Measurements from ENCODE around the gene PAQR8.

Gene PAQR8

GRCh38 chr6:52361945-52362442 lies at the start of gene PAQR8:
PAQR8 (plus strand) TSS chr6:52362151; CDS start chr6:52403214, 41,063 bp downstream.
- peak within 1 kb of the TSS; percentile 78 for H3K4me3 ChIP-seq (ENCODE audit: low read depth, low read length)
- TF ChIP-seq CTCF (IDR thresholded peaks at IDR 0.05; ENCODE audit: insufficient read depth, low read length, missing control alignments), result no peak
- ChIA-PET POLR2A (interaction anchor here (1.3 to 1.4 kb wide), 3 partner anchors 9 to 77 kb away, joined by 3 to 15 read pairs (median 4); no protein-coding TSS in a partner anchor), CTCF (interaction anchor here (0.9 to 3.9 kb wide), 10 partner anchors 9 to 296 kb away, joined by 3 to 25 read pairs (median 4); partner anchors contain the start of gene MCM3)
- no peak for DNase-seq (ENCODE audit: low read depth, low spot score)

GRCh38 chr6:52312461-52312860 lies 49.5 kb upstream of the PAQR8 start:
- CTCF ChIA-PET, result interaction anchor here (0.8 to 3.8 kb wide), 3 partner anchors 9 to 27 kb away, joined by 3 to 11 read pairs (median 5); partner anchors contain the start of gene MCM3
- DNase-seq (ENCODE audit: low read depth, low spot score), result no peak
- POLR2A ChIA-PET, result no interaction called here
- no peak for TF ChIP-seq CTCF (IDR thresholded peaks at IDR 0.05; ENCODE audit: insufficient read depth, low read length, missing control alignments)
- no peak overlapping the region for H3K4me3 ChIP-seq (ENCODE audit: low read depth, low read length)

DNA sequence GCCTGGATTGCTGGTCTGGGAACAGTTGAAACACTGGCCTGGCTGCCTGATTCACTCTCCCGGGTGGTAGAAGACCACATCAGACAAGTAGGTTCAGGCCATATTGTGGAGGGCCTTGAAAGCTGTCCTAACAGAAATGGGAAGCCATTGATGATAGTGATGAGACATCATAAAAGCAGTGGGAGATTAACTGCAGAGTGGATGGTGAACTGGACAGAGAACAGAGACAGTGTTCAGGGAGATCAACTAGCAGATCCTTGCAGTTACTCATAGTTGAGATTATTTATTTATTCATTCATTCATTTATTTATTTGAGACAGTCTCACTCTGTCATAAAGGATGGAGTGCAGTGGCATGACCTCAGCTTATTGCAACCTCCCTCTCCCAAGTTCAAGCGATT lies 47.2 kb upstream of the PAQR8 start:
- no peak for TF ChIP-seq CTCF (IDR thresholded peaks at IDR 0.05; ENCODE audit: insufficient read depth, low read length, missing control alignments)
- DNase-seq (ENCODE audit: low read depth, low spot score), result no peak
- ChIA-PET CTCF (no interaction called here), POLR2A (no interaction called here)
- no peak overlapping the region for H3K4me3 ChIP-seq (ENCODE audit: low read depth, low read length)

GRCh38 chr6:52317211-52317610 lies 44.7 kb upstream of the PAQR8 start:
- no peak for TF ChIP-seq CTCF (IDR thresholded peaks at IDR 0.05; ENCODE audit: insufficient read depth, low read length, missing control alignments)
- DNase-seq (ENCODE audit: low read depth, low spot score), result no peak
- CTCF ChIA-PET, result interaction anchor here (1.6 kb wide), 1 partner anchor 53 kb away, joined by 6 read pairs; no protein-coding TSS in a partner anchor
- no peak overlapping the region for H3K4me3 ChIP-seq (ENCODE audit: low read depth, low read length)
- POLR2A ChIA-PET, result no interaction called here

DNA sequence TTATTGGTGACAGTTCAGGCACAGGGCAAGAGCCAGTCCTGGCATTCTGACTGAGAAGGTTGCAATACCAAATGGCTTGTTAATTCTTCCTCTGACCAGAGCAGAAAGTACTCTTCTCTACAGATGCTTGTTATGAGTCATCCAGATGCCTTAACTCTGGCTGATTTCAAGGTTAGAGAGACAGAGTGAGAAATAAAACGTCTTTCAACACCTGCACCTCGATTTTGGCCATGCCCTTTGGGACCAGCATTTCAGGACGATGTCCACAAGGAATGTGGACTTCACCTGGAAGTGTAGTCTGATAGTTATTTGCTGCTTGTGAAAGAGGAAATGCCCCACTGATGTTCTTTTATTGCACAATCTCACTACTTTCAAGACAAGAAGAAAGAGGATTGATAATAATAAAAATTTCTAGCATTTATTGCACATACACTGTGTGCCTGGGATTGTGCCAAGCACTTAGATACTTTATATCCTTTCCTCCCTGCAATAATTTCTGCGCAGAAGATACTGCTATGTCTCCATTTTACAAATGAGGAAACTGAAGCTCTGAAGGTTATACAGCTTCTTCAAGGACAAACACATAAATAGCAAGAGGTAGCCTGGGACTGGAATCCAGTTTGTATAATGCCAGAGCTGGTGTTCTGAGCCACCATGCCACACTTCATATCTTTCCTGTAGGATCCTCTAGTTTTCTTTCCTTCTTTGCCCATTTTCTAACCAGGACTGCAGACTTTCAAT lies 43.9 kb upstream of the PAQR8 start:
- DNase-seq (ENCODE audit: low read depth, low spot score), result no peak
- TF ChIP-seq CTCF (IDR thresholded peaks at IDR 0.05; ENCODE audit: insufficient read depth, low read length, missing control alignments), result no peak
- CTCF ChIA-PET, result no interaction called here
- no peak overlapping the region for H3K4me3 ChIP-seq (ENCODE audit: low read depth, low read length)
- POLR2A ChIA-PET, result no interaction called here

DNA sequence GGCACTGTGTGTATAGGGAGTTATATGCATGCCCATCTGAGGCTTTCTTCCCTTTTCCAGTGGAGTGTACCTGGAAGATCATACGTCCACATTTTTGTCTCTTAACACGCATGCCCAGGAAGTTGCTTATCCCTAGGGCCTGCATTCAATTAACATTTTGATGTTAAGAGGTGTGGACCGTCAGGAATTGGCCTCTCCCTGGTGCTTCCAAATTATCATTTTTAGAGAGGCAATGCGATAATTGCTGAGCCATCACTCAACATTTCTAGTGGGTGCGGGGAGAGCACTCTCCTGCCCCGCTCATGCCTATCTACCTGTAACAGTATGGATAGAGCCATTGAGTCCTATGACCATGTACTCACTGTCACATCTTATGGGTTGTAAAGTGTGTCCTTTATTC lies 37.8 kb upstream of the PAQR8 start:
- H3K4me3 ChIP-seq (ENCODE audit: low read depth, low read length), result no peak overlapping the region
- no peak for TF ChIP-seq CTCF (IDR thresholded peaks at IDR 0.05; ENCODE audit: insufficient read depth, low read length, missing control alignments)
- no peak for DNase-seq (ENCODE audit: low read depth, low spot score)
- CTCF ChIA-PET, result no interaction called here
- POLR2A ChIA-PET, result no interaction called here

All from AG04449 (cell line).